HepG2 (cell line): ENCODE measurements around the gene GDF15. TPM values are rescaled to one million over a fixed set of nuclear protein-coding genes. Genes with fewer than 3 reads are reported as not detected.

ENCODE experiments used
- ARNT2 ChIP-seq: sonication (generic); formaldehyde crosslinking; IDR thresholded peaks from 2 replicates; pipeline ENCODE4 v1.8.0; 2022; ENCODE audit warnings: mild to moderate bottlenecking, low read depth, missing genetic modification reagents, moderate library complexity
- ATF3 ChIP-seq: sonication (generic); formaldehyde crosslinking; IDR thresholded peaks from 2 replicates; pipeline ENCODE4 v1.4.0; 2020; ENCODE audit warnings: missing genetic modification reagents
- ATF7-NPFF ChIP-seq: sonication (generic); formaldehyde crosslinking; IDR thresholded peaks from 2 replicates; pipeline ENCODE4 v1.8.1; 2023; ENCODE audit warnings: mild to moderate bottlenecking, low read depth, missing genetic modification reagents, moderate library complexity
- CEBPB ChIP-seq: IDR thresholded peaks from 2 replicates; pipeline ENCODE4 v1.6.1; 2011; ENCODE audit warnings: low read depth, low read length, improper control_type of control experiment, borderline replicate concordance
- EED ChIP-seq: sonication (generic); formaldehyde crosslinking; IDR thresholded peaks from 2 replicates; pipeline ENCODE4 v1.5.0; 2020; ENCODE audit warnings: mild to moderate bottlenecking, missing genetic modification reagents
- GMEB2 ChIP-seq: IDR thresholded peaks from 2 replicates; pipeline ENCODE4 v1.6.1; 2016; ENCODE audit warnings: missing biosample characterization, missing genetic modification reagents, low read depth
- HMGXB4 ChIP-seq, 2 experiments: sonication (generic) in 1 of 2; formaldehyde crosslinking in 1 of 2; IDR thresholded peaks; 2 replicates each; pipeline versions ENCODE4 v1.4.0 to v1.6.1; 2018 to 2020; ENCODE audit warnings: missing genetic modification reagents in 2 of 2, borderline replicate concordance in 1 of 2, low read depth in 1 of 2, mild to moderate bottlenecking in 1 of 2, missing biosample characterization in 1 of 2
- MAFK ChIP-seq, 2 experiments: IDR thresholded peaks in 1 of 2; conservative IDR thresholded peaks in 1 of 2; 2 replicates each; pipeline ENCODE4 v1.6.1; 2011; ENCODE audit warnings: improper control_type of control experiment in 2 of 2, low read length in 2 of 2
- MLX ChIP-seq: IDR thresholded peaks from 2 replicates; pipeline ENCODE4 v1.6.1; 2016
- NFE2 ChIP-seq: sonication (generic); formaldehyde crosslinking; IDR thresholded peaks from 2 replicates; pipeline ENCODE4 v1.4.0; 2020; ENCODE audit warnings: missing genetic modification reagents
- NFRKB ChIP-seq: fragments of 450-650 bp; IDR thresholded peaks from 2 replicates; pipeline ENCODE4 v1.6.1; 2017
- PTBP1 ChIP-seq: fragments of 200-400 bp; formaldehyde crosslinking; IDR thresholded peaks from 2 replicates; pipeline ENCODE4 v1.6.1; 2018; ENCODE audit warnings: low read length, low read depth; ENCODE audit not compliant: poor library complexity, severe bottlenecking
- RORA ChIP-seq: sonication (generic); formaldehyde crosslinking; IDR thresholded peaks from 2 replicates; pipeline ENCODE4 v1.5.0; 2020; ENCODE audit warnings: mild to moderate bottlenecking, missing genetic modification reagents, moderate library complexity
- TOE1 ChIP-seq: sonication (generic); formaldehyde crosslinking; IDR thresholded peaks from 2 replicates; pipeline ENCODE4 v1.4.0; 2020; ENCODE audit warnings: mild to moderate bottlenecking, missing genetic modification reagents
- ZFY ChIP-seq: sonication (generic); formaldehyde crosslinking; IDR thresholded peaks from 2 replicates; pipeline ENCODE4 v1.4.0; 2020; ENCODE audit warnings: missing genetic modification reagents
- ZNF281 ChIP-seq: sonication (generic); formaldehyde crosslinking; IDR thresholded peaks from 2 replicates; pipeline ENCODE4 v1.4.0; 2020; ENCODE audit warnings: missing genetic modification reagents, borderline replicate concordance
- ZNF34 ChIP-seq: sonication (generic); formaldehyde crosslinking; IDR thresholded peaks from 2 replicates; pipeline ENCODE4 v1.4.0; 2020; ENCODE audit warnings: mild to moderate bottlenecking, missing genetic modification reagents, borderline replicate concordance
- ZNF777 ChIP-seq: sonication (generic); formaldehyde crosslinking; IDR thresholded peaks from 2 replicates; pipeline ENCODE4 v1.4.0; 2020; ENCODE audit warnings: missing genetic modification reagents
- ZNF839 ChIP-seq: sonication (generic); formaldehyde crosslinking; IDR thresholded peaks from 2 replicates; pipeline ENCODE4 v1.4.0; 2020; ENCODE audit warnings: missing genetic modification reagents, mild to moderate bottlenecking, borderline replicate concordance
- ZUFSP ChIP-seq: sonication (generic); formaldehyde crosslinking; IDR thresholded peaks from 2 replicates; pipeline ENCODE4 v1.9.0; 2021; ENCODE audit warnings: missing genetic modification reagents, mild to moderate bottlenecking, borderline replicate concordance
- polyA plus RNA-seq, 8 experiments: library from polyadenylated mRNA; depleted of rRNA in 3 of 8; stranded (reverse) in 7 of 8; unstranded in 1 of 8; fragments of >200 nt; fragmentation: Illumina TruSeq in 4 of 8; extraction: Trizol in 4 of 8; gene quantifications; 2 replicates each; pipeline versions ENCODE4 v1.2.1 to v1.2.3, GENCODE V29; 2011 to 2016; ENCODE audit warnings: low read depth in 4 of 8, missing spikeins in 1 of 8, mixed read lengths in 1 of 8; ENCODE audit not compliant: insufficient read depth in 1 of 8
- total RNA-seq, 5 experiments: library from RNA; depleted of rRNA; stranded (reverse); fragments of >200 nt; fragmentation: Illumina TruSeq; extraction: Trizol; gene quantifications; 2 replicates each; pipeline ENCODE4 v1.2.3, GENCODE V29; 2016; ENCODE audit warnings: low read depth in 1 of 5

The GDF15 gene
- total and polyA plus RNA-seq, 2 of the 13 experiments (the other 11 are each of a cell fraction or from before 2014, with no cell fraction given), result 146 to 422 TPM

DNA sequence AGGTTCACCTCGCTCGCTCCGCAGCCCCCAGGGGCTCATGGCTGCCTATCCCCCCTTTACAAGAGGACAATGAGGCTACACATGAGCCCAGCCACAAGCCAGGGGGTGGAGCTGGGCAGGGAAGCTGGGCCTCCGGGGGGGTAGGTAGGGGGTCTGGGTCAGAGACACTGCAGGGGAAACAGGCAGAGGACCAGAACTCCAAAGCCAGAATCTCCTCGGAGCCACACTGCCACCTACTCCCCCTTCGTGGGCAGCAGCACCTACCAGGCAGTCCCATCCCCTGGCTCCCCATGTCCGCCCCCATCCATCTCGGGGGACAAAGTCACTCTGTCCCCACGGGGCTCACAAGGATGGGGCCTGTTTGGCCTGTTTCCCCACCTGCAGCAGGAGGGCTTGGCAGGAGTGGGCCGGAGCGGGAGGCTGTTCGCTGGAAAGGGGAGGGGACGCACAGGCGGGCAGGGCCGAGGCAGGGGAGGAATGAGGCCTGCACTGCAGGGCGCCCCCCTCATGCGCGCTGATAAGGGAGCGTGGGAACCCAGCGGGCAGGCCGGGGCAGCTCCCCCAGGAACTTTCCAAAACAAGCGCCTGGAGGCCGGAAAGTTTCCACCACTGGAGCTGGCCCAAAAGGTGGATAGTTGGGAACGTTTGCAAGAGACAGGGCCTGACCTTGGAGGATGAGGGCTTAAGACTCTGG, 52.5 kb downstream of the GDF15 start (continued):
- no peak for TF ChIP-seq NFRKB
- TF ChIP-seq ARNT2, result no peak
- TF ChIP-seq ZFY, result peak; percentile 86
- no peak for TF ChIP-seq ZNF839 (CRISPR knock-in tag)
- TF ChIP-seq PTBP1, result no peak
- no peak for TF ChIP-seq ZUFSP (CRISPR knock-in tag)
- no peak for TF ChIP-seq ATF7-NPFF (CRISPR knock-in tag)
- TF ChIP-seq EED (CRISPR knock-in tag), result no peak
- no peak for TF ChIP-seq GMEB2 (CRISPR knock-in tag)
- TF ChIP-seq ATF3 (CRISPR knock-in tag), result no peak
- no peak for TF ChIP-seq MLX (CRISPR knock-in tag)
- no peak for TF ChIP-seq NFE2 (CRISPR knock-in tag)
- TF ChIP-seq TOE1 (CRISPR knock-in tag), result no peak
- TF ChIP-seq ZNF34, result no peak
- no peak for TF ChIP-seq ZNF281 (CRISPR knock-in tag)
- TF ChIP-seq MAFK (conservative IDR thresholded peaks at IDR 0.05 in 1 of 2, IDR thresholded peaks at IDR 0.05 in 1 of 2; ENCODE audit: low read length in 2 of 2), result no peak
- 0 out of 4 replicates have a peak, but pooled peaks of 1 of the 2 experiments have one; percentile 40 for TF ChIP-seq HMGXB4 (CRISPR knock-in tag; IDR thresholded peaks at IDR 0.05; ENCODE audit: borderline replicate concordance in 1 of 2, low read depth in 1 of 2)
- no peak for TF ChIP-seq ZNF777 (CRISPR knock-in tag)
- TF ChIP-seq RORA (CRISPR knock-in tag), result no peak
- no peak for TF ChIP-seq CEBPB
